HG03460 (cell line): ENCODE data around the gene USHBP1.

Experiments used
- ATAC-seq: cut with Tn5 transposase; IDR thresholded peaks from one replicate; pipeline ENCODE4 v1.9.1; 2021; ENCODE audit not compliant: unreplicated experiment

USHBP1 gene

GRCh38 chr19:17214508-17215126, 49.9 kb downstream of the USHBP1 start:
- ATAC-seq: no peak

- ATAC-seq: no peak
These were observed 51.2 kb downstream of the USHBP1 start for GRCh38 chr19:17213334-17213733.

DNA sequence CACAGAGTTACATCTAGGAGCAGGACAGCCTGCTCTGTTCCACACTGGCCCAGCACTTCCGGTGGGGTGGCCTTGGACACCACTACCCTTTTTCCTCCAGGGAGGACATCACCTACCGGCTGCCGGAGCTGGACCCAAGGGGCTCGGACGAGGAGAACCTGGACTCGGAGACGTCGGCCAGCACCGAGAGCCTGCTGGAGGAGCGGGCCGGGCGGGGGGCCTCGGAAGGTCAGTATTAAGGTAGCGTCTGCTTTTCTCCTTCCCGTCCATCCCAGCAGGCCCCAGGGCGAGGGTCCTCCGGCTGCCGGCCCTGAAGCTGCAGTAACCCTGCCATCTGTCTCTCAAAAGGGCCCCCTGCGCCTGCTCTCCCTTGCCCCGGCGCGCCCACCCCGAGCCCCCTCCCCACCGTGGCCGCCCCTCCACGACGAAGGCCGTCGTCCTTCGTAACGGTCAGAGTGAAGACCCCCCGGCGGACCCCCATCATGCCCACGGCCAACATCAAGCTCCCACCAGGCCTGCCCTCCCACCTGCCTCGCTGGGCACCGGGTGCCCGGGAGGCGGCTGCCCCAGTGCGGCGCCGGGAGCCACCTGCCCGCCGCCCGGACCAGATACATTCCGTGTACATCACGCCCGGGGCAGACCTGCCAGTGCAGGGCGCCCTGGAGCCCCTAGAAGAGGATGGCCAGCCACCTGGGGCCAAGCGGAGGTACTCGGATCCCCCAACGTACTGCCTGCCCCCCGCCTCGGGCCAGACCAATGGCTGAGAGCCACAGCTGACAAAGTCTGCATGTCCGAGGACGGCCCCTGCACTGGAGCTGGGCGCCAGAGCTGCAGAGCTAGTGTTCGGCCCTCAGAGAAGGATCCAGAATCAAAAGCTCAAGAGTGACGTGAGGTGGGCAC, 52.7 kb downstream of the USHBP1 start:
- ATAC-seq: no peak

GRCh38 chr19:17210296-17210695, 54.2 kb downstream of the USHBP1 start:
- ATAC-seq: no peak

GRCh38 chr19:17209126-17210036, 55.2 kb downstream of the USHBP1 start:
- ATAC-seq: no peak

- no peak for ATAC-seq
These were observed 57.6 kb downstream of the USHBP1 start for GRCh38 chr19:17206736-17207581.

DNA sequence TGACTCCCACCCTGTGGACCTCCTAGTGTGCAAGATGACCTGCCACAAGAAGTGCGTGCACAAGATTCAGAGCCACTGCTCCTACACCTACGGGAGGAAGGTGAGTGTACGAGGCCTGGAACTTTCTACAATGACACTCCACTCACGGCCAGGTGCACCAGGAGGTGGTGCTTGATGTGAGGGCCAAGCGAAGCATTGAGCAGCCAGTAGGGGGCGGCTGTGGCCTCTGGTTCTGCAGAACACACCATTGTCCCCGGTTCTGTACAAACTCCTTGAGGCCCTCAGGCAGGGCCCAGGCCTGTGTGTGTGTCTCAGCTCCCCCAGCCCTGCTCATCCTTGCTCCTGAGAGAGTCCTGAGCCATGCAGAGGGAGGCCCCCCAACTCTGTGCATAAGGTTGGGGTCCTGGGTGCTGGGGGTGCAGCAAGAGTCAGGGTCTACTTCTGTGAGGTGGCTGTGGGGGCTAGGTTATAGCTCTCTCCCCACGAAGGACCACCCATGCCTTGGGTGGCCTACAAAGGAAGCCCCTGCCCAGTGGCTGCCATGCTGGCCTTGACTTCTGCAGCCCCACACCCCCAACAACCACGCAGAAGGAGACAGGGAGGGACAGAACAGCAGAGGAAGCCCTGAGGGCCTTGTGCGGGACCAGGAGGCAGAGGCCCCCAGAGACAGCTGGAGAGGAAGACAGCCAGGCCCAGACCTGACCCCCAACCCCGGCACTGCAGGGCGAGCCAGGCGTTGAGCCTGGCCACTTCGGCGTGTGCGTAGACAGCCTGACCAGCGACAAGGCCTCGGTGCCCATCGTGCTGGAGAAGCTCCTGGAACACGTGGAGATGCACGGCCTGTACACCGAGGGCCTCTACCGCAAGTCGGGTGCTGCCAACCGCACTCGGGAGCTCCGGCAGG, 59.1 kb downstream of the USHBP1 start:
- ATAC-seq: no peak

DNA sequence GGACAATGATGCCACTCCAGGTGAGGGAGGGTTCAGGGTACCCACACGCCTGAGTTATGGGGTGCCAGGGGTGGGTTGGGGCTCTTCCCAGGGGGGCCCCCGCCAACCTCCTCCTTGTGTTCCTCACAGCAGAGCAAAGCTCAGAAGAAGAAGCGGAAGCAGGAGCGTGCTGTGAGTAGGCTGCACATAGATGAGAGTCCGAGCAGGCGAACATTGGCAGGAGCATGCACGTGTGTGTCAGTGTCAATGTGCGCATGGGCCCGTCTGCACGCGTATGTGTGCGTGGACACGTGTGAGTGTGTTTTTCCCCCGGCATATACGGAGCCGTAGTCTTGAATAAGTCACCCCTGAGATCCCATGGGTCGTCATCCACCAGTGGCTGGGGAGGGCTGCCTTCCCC, 61.8 kb downstream of the USHBP1 start:
- no peak for ATAC-seq

GRCh38 chr19:17202249-17202648, 62.3 kb downstream of the USHBP1 start:
- no peak for ATAC-seq

DNA sequence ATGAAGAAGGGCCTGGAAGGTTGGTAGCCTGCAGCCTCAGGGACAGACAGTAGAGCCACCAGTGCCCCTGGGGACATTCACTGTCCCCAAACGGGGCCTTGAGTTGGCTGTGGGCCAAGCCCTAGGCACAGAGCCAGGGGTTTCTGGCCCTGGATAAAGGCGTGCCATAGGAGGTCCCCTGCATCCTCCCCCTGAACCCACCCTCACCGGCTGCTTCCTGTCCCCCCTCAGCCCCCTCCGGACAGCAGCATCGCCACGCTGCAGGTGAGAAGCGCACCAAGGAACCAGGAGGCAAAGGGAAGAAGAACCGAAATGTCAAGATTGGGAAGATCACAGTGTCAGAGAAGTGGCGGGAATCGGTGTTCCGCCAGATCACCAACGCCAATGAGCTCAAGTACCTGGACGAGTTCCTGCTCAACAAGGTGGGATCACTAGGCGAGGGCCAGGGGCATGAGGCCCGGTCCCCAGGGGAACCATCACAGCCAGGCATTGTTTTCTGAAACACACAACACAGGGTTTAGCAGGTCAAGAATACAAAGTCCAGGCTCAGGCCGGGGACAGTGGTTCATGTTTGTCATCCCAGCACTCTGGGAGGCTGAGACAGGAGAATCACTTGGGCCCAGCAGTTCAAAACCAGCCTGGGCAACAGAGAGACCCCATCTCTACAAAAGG, 64.0 kb downstream of the USHBP1 start:
- no peak for ATAC-seq
